HFFc6 (cell line): Measurements from ENCODE around the gene TMEM254. TPM values are rescaled to one million over a fixed set of nuclear protein-coding genes. Genes with fewer than 3 reads are reported as not detected.

Experiments used
- DNase-seq: peaks from one replicate; pipeline ENCODE4 v3.0.0-alpha.2; 2018
- H3K27ac Mint-ChIP-seq: 2 replicates; pipeline ENCODE4 v1.8.0; 2020; ENCODE audit warnings: mild to moderate bottlenecking, mixed read lengths
- H3K27me3 Mint-ChIP-seq: 2 replicates; pipeline ENCODE4 v1.8.0; 2021; ENCODE audit warnings: mild to moderate bottlenecking, moderate library complexity, mixed read lengths; ENCODE audit not compliant: insufficient read depth
- H3K36me3 Mint-ChIP-seq: 2 replicates; pipeline ENCODE4 v1.8.0; 2021; ENCODE audit warnings: low read depth, mixed read lengths
- H3K4me1 Mint-ChIP-seq: 2 replicates; pipeline ENCODE4 v1.8.0; 2020; ENCODE audit warnings: low read depth, mixed read lengths
- H3K4me3 Mint-ChIP-seq: 2 replicates; pipeline ENCODE4 v1.8.0; 2020; ENCODE audit warnings: mild to moderate bottlenecking, moderate library complexity, mixed read lengths
- H3K9me3 Mint-ChIP-seq: 2 replicates; pipeline ENCODE4 v1.8.0; 2020; ENCODE audit warnings: mild to moderate bottlenecking, mixed read lengths
- total RNA-seq, 6 experiments: library from RNA; stranded (reverse); fragmentation: NEBNext Ultra II Directional; extraction: Animal tissue kit (Norgen Biotek cat#: 25700); gene quantifications; 2 replicates in 1 of 6; 3 replicates in 5 of 6; pipeline ENCODE4 v1.2.3, GENCODE V29; 2021
- TF ChIP-seq, protein P1 (sequence below): fragments of 200-600 bp; sonication (generic); IDR thresholded peaks from 2 replicates; pipeline ENCODE4 v1.5.0; 2021; ENCODE audit warnings: antibody characterized with exemption, mild to moderate bottlenecking

The TMEM254 gene
- total RNA-seq, 6 experiments from 2014 or later, result 11.7 to 14.8 (median 13.7) TPM

DNA sequence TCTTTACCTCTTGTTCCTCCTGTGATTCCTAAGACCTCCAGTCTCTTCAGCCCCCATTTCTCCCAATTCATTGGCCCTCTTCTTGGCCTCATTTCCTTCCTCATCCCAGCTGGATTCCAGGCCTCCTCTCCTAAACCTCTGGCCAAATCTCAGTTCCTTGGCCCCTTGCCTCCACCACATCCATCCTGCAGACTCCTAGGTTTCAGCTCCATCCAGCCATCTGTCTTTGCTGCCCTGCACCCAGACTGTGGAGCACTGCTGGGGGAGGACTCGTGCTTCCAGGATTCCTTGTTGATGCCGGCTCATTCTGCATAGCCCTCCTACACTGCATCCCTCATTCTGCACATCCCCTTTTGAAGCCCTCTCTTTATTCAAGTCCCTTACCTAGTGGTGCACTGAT lies 60.8 kb downstream of the TMEM254 start:
- Mint-ChIP-seq H3K4me1 (peaks cover 30% of the 10 kb centered on the region), H3K9me3 (no peaks in the 10 kb centered on the region), H3K4me3 (no peak overlapping the region), H3K27ac (no peak overlapping the region), H3K27me3 (peaks cover 7% of the 10 kb centered on the region), H3K36me3 (no peaks in the 10 kb centered on the region)
- TF ChIP-seq, protein P1, sequence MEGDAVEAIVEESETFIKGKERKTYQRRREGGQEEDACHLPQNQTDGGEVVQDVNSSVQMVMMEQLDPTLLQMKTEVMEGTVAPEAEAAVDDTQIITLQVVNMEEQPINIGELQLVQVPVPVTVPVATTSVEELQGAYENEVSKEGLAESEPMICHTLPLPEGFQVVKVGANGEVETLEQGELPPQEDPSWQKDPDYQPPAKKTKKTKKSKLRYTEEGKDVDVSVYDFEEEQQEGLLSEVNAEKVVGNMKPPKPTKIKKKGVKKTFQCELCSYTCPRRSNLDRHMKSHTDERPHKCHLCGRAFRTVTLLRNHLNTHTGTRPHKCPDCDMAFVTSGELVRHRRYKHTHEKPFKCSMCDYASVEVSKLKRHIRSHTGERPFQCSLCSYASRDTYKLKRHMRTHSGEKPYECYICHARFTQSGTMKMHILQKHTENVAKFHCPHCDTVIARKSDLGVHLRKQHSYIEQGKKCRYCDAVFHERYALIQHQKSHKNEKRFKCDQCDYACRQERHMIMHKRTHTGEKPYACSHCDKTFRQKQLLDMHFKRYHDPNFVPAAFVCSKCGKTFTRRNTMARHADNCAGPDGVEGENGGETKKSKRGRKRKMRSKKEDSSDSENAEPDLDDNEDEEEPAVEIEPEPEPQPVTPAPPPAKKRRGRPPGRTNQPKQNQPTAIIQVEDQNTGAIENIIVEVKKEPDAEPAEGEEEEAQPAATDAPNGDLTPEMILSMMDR, result no peak
- no peak for DNase-seq

DNA sequence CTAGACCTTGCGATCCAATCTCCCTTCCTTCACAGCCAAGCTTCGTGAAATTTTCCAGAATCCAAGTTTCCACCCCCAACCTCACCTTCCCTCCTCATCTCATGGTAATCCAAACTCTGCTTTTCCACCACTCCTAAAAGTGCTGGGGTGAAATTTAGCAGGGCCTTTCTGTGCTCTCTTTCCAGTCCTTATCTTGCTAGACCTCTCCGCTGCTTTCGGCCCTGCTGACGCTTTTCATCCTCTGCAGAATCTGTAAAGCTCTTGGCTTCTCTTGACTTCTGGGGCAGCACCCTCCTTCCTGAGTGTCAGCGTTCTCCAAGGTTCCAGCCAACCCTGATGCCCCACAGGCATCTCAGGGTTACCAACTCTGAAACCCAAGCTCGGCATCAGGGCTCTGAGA lies 61.8 kb downstream of the TMEM254 start:
- Mint-ChIP-seq H3K9me3 (no peaks in the 10 kb centered on the region), H3K36me3 (no peaks in the 10 kb centered on the region), H3K4me1 (peaks cover 37% of the 10 kb centered on the region), H3K27me3 (peaks cover 8% of the 10 kb centered on the region), H3K4me3 (no peak overlapping the region), H3K27ac (no peak overlapping the region)
- no peak for DNase-seq
- TF ChIP-seq, protein P1, result no peak

DNA sequence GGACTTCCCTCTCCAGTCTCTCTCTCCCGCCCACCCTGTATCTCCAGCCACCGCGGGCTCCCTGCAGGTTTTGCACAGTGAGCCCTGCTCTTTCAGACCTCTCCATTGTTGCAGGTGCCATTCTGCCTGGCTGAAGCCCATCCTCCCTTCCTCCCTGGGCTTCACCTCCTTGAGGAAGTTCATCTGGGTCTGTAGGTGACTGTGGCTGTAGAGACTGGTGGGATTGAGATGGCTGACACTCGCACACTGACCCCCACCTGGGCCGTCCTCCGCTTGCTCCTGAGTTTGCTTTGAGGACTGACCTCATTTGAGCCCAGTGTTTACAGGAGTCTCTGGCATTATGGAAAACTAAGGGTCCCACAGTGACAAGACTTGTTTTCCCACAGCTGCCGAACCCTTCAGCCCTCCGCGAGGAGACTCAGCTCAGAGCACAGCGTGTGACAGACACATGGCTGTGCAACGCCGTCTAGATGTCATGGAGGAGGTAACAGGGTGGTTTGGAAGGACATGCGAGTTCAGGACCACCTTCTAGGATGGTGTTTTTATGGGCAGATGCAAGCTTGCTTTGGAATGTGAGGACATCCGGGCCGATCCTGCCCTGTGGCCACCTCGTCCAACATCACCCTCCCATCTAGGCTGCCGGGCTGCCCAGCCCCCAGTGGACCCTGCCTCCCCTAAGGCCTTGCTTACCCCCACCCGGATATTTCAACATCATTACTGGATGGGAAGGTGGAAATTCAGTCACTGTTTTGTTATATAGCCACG lies 63.4 kb downstream of the TMEM254 start:
- Mint-ChIP-seq H3K4me3 (no peak overlapping the region), H3K4me1 (peaks cover 35% of the 10 kb centered on the region), H3K36me3 (no peaks in the 10 kb centered on the region), H3K9me3 (no peaks in the 10 kb centered on the region), H3K27me3 (peaks cover 12% of the 10 kb centered on the region), H3K27ac (no peak overlapping the region)
- TF ChIP-seq, protein P1, result no peak
- no peak for DNase-seq

Other genes starting within 250 kb of the TMEM254 start
- gene SFTPD, start 129.6 kb upstream of the TMEM254 start, total RNA-seq, result not detected
- gene PLAC9, start 54.1 kb downstream of the TMEM254 start, total RNA-seq, result 1 to 10 TPM; 2.1 to 6.6 (median 6.2) TPM
- 100 to 1,000 TPM; 253 to 361 (median 336) TPM for gene ANXA11, start 126.9 kb downstream of the TMEM254 start, total RNA-seq
- gene MAT1A, start 211.0 kb downstream of the TMEM254 start, total RNA-seq, result not detected